NCI-H748 (cell line): Measurements from ENCODE around the gene CCNG2.

Experiments
- DNase-seq: peaks from one replicate; lab custom pipeline; 2025; ENCODE audit not compliant: unreplicated experiment; lab: John Stamatoyannopoulos, UW

CCNG2 gene

DNA sequence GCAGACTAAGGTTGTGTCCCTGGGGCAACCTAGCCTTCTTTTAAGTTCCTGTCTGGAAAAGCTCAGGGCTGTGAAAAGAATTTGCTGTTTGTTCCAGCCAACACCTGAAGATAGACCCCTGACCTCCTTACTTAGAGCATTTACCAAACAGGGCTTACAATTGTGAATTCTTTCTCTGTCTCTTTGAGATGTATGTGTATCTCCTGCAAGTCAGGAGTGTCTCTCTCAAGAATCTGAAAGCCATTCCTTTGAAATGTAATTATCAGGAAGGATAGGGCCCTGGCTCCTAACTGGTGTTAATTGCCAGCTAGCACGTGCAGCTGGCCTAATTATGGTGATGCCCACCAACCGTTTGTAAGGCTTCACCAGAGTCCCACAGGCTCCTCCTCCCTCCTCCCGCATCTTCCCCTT is 18.2 kb downstream of the CCNG2 start:
- no peak for DNase-seq

DNA sequence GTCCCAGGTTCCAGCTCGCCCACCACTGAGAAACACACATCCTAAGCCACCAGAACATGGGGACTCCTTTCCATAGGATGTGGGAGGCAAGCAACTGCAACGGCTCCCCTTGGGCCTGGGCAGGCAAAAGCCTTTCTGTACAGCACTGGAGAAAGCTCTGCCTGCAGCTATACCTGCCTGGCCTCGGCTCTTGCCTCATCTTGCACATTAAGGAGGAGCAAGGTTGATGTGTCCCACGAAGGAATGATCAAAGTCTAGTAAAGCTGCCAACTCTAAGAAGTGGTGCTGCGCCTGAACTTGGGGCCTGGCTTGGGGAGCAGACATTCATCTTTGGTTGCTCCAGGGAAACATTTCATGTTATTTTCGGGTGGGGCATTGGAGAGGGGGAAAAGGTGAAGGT is 19.6 kb downstream of the CCNG2 start:
- DNase-seq = no peak

DNA sequence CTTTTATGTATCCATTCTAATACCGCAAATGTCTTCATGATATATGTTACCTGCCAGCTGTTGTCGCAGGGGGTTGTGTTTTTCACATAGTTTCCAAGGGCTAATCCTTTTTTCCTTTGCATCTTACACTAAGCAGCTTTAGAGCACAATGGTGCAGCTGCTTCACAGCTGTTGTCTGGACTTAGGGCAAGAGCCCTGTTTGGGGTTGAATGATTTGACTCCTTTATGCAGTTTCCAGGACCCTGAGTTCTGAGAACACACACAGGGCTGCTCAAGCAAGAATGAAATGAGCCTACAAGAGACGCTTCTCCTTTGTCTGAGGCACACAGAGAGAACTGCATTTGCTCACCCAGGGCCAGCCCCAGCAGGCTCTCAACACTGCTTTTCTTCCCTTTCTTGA is 20.2 kb downstream of the CCNG2 start:
- no peak for DNase-seq

DNA sequence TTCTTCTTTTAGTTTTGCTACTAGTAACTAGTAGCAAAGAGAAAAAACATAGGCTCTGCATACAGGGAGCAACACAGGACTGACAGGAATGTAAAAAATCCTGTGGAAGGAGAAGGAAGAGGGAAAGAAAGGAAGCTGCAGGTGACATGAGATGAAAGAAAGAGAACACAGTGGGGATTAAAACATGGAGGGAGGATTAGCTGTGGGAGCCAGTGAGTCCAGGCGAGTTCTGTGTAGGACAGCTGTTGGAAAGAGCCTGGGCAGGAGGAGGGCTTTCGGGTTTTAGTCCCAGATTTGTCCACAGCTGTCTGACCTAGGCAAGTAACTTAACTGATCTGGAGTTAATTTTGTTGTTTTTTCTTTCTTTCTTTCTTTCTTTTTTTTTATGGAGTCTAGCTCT is 21.6 kb downstream of the CCNG2 start:
- no peak for DNase-seq

DNA sequence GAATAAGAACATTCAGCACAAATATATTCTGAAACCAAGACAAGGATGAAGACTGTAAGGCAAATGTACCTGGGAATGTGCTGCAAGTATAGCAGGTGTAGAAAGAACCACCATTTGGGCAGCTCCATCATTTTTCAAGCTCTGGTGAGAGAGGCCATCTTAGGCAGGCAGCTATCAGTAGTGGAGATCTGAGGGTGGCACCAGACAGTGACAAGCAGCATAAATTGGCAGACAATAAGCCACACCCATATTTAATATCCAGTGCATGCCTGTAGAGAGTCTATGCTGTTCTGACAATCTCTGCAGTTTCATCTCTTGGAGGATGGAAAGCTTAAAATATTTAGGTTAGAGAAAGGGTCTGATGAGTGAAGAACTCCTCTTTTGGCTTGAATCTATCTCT is 22.5 kb downstream of the CCNG2 start:
- no peak for DNase-seq

DNA sequence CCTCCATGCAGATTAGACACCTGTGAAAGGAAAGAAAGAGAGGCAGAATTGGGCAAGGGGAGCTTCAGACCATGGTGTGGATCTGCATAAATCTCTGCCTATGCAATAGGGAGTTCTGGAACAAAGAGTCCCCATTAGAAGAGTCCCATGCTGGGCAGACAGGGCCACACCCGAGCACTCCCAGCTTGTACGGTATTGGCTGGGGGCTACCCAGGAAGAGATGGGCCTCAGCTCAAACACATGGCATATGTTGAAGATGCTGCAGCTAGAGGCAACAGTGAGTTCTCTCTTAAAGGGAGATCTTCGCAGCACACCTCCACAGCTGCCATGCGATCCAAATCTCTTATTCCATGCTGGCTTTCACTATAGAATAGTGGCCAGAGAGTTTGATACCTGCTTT is 24.7 kb downstream of the CCNG2 start:
- no peak for DNase-seq

DNA sequence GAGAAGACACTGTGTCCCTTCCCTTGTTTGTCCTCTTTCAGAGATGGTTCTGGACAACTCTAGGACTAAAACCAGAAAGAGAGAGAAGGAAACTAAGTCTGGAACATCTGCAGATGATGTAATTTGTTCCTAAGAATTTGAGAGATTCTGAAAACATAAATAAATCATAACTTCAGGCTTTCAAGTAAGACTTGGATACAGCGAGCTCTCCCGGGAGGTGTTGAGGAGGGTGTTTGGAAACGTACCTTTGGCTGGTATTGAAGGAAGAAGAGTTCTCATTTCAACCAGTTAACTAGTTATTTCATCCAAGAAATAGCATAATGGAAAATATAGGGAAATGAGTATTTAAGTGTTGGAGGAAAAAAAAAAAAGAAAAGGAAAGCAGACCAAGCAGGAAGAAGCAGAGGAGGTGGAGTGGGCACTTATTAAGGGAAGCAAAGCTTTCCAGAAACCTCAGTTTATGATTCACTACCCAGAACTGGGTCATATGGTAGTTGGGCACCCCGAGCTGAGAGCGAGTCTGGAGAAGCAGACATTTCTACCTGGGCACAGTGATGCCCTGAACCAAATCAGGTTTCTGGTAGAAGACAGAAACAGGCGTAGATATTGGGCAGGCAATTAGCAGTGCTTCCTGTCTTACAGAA is 26.9 kb downstream of the CCNG2 start:
- no peak for DNase-seq

DNA sequence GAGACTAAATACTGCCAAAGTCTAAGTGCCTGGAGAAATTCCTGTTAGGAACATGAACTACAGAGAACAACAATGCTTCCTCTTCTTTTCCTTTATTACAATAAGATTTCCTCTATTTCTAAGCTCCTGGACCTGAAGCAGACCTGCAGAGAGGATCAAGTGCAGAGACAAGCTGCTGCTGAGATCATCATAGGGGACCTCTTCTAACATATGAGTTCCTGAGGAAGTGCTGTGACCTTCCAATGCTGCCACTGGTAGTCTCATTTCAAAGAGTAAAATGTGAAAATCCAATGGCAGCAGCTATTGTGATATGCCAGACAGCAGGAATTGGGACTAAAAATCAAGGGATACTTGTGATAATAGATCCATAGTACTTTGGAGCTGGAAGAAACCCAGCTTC is 28.0 kb downstream of the CCNG2 start:
- no peak for DNase-seq

DNA sequence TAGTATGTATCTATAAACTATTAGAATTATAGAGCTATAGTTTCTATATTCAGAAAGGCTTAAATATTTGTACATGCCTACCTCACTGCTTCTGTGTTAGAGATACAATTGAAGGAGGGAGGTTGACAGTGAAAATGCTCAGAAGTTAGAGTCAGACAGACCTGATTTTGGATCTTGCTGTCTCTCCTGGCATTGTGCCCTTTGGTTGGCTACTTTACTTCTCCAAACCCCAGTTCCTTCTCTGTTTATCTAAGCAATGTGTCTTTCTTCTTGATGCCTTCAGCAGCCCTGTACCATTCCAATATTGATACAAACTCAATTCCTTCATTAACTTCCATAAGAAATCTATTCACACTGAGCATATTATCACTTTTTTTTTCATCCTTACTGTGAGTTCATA is 28.7 kb downstream of the CCNG2 start:
- no peak for DNase-seq

DNA sequence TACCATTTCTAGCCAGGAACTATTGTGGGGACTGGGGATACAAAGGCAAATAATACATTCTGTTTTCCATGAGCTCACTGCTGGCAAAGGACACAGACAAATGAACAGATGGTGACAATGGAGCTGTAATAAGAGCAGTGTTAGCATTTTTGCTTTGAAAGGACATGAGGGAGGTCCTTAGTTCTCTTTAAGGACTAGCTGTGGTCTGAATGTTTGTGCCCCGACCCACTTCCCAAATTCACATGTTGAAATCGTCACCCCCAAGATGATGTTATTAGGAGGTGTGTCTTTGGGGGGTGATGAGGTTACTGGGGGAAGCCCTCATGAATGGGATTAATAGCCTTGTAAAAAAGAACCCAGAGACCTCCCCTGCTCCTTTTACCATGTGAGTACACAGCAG is 30.3 kb downstream of the CCNG2 start:
- DNase-seq = peak; percentile 4

DNA sequence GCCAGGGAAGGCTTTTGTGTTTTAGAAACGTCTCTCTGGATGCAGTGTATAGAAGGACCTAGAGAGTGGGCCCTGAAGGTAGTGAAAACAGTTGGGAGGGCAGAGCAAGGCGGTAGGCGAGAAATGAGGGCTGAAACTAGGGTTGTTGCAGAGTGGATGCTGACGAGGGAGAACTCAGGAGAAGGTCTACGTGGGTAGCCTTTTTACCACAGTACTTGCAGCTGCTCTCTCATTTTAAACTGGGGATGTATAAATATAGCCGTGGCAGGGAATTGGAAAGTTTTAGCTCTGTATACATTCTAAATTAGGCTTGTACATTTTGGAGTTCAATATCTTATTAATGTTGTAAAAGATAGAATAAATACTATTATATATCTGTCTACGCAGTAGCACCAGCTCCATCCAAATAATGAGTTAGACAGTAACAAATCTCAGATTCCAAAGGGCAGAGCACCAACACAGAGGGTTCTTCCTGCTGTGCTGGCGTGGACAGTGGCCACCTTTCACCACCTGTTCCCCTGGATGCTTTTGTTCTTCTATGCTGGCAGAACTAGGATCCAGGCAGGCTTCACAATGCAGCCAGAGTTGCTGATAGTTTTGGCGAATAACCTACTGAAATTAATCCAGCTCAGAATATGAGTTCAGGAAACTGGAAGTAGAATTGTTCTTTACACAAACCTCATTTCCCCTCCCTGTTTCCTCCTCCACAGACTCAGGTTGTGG is 31.7 kb downstream of the CCNG2 start:
- no peak for DNase-seq

DNA sequence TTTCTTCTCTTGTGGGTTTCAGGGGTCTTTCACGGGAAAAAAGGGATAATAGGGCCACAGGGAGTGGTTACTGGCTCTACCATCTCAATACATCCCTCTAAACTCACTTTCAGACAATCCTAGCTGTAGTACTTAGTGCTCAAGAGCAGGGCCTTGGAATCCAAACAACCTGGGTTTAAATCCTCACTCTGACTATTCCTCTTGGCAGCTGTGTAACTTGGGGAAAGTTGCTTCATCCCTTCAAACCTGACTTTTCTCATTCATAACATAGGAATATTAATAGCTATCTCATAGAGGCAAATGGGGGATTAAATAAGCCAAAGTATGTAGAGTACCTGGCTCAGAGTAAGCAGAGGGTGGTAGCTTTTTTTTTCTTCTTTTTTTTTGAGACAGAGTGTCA is 32.4 kb downstream of the CCNG2 start:
- no peak for DNase-seq

DNA sequence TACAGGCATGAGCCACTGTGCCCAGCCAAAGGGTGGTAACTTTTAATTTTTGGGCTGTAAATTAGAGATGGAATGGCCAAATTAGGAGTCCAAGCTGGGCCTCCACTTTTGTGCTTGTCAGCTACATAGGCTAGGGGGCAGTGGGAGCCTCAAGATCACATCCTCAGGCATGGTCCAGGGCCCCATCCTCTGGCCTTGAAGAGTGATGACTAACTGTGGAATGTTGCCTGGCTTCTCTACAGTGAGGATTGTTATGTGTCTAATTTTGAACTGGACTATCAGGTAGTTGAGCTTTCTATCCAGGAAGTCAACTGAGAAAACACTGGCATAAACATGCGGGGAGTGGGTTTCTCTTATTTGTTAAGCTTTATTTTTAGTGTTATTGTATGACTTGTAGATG is 33.0 kb downstream of the CCNG2 start:
- DNase-seq = no peak

DNA sequence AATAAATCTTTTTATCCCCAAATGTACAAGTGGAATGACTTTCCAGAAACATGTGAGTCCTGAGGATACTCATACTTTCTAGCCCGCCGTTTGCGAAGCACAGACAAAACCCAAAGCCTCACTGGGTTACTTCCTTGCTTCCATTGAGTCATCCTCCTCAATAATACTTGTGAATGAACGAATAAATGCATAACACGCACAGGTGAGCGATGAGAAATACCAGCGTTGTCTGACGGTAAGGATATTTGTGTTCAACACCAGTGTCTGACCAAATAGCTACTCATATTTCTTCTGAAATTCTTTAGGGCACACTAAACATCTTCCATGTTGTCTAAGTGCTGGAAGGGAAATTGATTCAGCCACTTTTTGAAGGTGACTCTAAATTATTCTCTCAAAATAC is 36.0 kb downstream of the CCNG2 start:
- no peak for DNase-seq

DNA sequence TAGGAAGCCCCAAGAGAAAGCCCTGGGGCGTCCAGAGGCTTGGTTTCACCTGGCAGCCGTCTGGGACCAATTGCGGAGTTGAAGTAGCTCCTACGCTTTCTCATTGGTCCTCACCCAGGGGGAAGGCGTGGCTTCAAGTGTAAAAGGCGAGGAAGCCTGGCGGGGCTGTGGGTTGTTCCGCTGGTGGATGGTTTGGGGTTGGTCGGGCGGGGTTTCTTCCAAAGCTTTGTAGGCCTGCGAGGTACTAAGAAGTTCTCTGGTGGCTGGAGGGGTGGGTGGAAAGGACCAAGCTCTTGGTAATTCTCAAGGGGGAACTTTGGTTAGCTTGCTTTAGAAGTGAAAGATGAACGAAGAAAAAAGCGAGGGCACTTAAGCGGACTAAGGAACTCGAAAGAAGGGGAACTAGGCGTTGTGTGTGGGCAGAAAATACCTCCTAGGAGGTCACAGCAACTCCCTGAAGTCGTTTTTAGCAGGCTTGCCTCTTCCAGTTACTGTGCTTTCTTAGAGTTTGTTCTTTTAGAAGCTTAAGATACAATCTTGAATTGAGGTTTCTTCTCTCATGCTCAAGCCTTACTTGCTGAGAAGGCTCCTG is 36.6 kb downstream of the CCNG2 start:
- no peak for DNase-seq

DNA sequence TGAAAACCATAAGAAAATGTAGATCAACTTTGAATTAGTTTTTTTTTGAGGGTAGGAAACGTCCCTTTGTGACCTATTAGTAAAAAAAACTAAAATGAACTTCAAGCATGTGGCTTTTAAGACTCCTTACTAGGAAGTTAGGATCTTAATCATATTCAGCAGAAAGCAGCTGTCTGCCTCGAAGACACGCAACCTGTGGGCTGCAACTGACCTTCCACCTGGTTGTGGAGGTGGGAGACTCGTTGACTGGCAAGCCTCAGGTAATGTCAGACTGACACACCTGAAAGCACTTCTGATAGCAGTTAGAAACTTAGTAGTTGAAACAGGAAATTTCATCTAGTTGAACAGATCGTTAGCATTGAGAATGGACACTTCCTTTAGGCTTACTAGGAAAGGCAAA is 37.4 kb downstream of the CCNG2 start:
- no peak for DNase-seq

DNA sequence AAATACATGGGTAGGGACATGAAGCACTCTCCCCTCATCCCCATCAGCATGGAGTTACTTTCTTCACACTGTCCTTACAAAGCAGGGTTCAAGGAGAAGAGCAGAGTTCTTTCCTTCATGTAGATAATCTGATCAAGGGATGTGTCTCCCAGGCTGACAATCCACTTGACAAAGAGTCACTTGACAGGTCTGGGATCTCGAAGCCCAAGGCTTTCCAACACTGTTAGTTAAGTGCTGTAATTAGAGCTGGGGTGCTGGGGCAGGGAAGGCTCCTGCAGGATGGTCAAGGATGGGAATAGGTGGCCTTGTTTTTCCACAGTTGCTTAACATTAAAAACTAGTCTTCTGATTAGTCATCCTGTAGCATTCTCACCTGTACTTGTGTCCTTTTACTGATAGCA is 38.0 kb downstream of the CCNG2 start:
- DNase-seq = no peak

DNA sequence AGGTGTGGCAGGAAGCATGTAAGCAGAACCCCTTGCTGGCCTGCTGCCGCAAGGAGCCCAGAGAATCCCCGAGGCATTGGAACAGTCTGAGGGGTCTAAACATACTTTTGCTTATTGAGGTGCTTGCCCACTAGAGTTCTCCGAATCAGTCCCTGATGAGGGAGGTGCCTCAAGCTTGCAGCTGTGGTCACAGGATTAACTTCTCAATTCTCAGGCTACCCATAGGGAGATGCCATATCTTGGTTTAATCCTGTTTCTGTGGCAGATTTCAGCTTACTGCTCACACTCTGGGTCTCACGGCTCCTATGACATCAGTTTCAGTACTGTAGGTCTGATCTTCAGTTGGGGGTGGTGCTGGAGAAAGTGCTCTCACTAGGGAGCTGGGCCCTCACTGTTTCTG is 39.9 kb downstream of the CCNG2 start:
- no peak for DNase-seq

DNA sequence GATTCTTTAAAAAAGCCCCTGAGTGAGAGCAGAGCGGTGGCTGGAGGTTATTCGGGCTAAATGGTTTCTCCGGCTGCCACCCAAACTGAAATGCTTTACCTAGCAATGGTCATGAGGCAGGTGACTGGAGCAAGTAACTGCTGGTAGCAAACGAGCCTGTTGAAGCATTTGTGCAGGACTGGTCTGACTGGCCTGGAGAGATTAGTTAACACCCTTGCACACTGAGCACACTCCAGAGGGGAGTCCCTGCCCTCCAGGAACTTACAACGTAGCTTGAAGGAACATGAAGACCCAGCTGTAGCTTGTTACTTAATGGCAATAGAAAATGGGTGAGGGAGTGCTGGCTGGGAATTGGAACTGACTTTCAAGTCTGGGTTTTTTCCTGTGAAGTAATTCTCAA is 40.4 kb downstream of the CCNG2 start:
- no peak for DNase-seq

DNA sequence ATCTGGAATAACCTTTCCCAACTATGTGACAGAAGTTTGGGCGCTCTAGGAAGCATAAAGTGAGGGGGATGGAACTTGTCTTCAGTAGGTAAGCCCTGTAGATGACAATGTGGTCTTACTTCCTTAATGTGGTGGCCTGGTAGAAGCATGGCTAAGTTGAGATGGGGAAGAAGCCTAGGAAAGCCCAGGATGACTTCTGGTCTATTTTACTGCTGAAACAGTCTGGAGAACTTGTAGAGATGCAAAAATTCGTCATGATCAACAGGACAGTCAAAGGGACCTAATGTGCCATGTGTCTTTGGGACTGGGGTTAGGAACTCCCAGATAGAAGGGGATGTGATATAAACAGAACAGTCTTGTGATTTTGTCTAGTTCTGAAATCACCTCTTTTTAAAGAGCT is 40.8 kb downstream of the CCNG2 start:
- no peak for DNase-seq

DNA sequence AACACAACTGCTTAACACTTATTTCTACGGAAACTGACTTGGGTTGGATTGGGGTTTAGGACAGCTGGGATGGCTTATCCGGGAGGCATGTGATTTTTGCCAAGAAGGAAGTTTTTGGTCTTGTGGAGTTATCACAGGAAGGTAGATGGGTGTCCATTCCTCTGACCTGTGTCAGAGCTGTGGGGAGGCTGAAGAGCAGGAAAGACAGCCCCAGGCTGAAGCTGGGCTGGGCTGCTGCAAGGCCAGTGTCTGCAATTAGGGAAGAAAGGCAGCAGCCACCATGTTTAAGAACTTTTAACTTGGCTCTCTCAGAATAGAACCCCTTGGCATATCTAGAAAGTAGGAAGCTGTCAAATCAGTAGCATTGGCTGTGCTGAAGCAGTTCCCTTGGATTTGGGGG is 42.3 kb downstream of the CCNG2 start:
- DNase-seq = no peak

DNA sequence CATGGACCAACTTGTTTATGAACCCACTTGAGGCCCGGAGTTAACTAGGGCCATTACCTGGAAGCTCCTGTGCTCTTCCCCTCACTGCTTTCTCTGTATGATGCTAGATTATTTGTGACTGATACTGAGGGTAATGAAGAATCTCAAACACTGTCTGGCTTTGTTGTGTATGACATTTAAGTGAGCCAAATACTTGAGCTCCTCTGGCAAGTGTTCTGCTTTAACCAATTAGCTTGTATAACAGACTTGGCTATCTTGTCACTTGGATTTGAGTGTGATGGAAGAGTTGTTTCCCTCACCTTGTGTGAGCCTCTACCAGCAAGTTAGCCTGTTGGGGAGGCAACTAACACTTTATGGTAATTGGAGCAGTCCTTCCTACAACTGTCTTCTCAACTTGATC is 42.7 kb downstream of the CCNG2 start:
- DNase-seq = no peak

DNA sequence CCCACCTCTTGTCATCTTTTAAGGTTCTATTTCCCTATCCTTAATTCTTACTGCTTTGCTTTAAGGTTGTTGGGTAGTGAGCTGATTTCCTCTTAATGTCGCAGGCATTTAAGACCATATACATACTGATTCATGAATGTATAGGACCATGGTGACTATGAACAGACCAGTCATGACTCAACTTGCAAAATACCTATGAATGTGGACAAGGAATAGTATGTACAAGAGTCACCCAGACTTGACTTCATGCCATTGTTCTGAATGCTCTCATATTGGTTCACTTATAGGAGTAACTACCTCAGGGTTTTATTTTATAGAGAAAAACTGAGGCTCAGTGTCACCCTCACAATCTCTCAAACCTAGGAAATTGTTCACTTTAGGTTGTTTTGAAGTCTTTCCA is 44.3 kb downstream of the CCNG2 start:
- DNase-seq = no peak
